ENCODE measurements around the gene ASXL3. TPM values are rescaled to one million over a fixed set of nuclear protein-coding genes. Genes with fewer than 3 reads are reported as not detected.

The ASXL3 gene
- polyA plus RNA-seq, 6 donors from 2014 or later = not detected

DNA sequence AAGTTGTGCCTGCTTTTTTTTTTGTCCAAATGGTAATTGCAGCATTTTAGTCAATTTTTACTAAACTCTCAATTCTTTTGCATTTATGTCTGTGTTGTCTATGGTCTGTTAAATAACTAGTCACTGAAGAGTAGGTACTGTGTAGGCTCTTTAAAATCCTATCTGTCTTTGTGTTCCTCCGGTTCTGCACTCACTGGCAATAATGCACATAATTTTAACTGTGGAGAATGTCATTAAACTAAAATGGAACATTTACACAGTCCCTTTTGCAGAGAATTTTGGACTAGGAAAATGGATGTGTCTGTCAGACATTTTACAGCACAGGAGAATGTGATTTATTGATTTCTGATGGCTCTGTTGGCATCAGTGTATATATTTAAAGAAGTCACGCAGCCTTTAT is 116.6 kb downstream of the ASXL3 start:
- H3K27me3 Mint-ChIP-seq = no peaks in the 10 kb centered on the region
- peaks cover 0 to 14% (median 0%) of the 10 kb centered on the region in 7 donors for H3K9me3 Mint-ChIP-seq
- DNase-seq (no peak), ATAC-seq (ENCODE audit: low read depth in 2 of 2) (no peak)
- H3K4me1 Mint-ChIP-seq = no peaks in the 10 kb centered on the region
- no peak overlapping the region for H3K4me3 Mint-ChIP-seq
- no peaks in the 10 kb centered on the region for H3K36me3 Mint-ChIP-seq
- no peak overlapping the region for H3K27ac Mint-ChIP-seq

DNA sequence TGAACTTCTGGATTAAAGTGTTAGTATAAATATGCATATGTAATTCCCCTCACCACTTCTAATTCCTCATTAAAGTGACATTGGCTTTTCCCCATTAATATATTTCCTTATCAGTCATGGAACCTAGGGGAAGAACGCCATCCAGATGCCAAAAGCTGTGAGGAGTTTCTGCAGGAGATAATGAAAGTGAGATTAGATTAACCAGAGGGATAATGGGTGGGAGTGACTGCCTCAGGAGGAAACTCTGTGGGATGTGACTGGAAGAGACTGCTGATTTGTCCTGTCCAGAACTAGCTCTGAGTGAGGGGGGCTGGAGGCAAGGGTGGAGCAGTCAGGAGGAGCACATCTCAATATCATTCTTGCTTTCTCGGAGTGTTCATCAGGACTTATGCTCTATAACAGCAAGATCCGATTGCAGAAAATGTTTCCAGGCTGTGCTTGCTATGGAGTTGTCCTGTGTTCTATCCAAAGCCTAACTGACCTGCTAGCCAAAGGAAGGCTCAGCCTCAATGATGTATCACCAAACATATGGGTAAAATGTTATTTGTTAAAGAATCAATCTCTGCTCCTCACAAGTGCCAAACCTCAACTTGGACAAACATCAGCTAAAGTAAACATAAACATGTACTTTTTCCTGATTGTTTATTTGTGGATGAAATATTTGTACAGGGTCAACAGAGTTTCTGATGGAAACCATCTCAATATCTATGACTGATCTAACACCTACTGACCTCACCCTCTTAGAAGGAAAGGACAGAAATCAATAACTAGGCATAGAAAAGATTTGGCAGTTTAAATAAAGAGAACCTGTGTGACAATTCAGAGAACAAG is 118.5 kb downstream of the ASXL3 start:
- no peaks in the 10 kb centered on the region for H3K27me3 Mint-ChIP-seq
- no peak for ATAC-seq (ENCODE audit: low read depth in 2 of 2)
- no peaks in the 10 kb centered on the region for H3K4me1 Mint-ChIP-seq
- no peak overlapping the region for H3K4me3 Mint-ChIP-seq
- H3K27ac Mint-ChIP-seq = no peak overlapping the region
- H3K36me3 Mint-ChIP-seq = no peaks in the 10 kb centered on the region
- H3K9me3 Mint-ChIP-seq = peaks cover 0 to 5% (median 0%) of the 10 kb centered on the region in 7 donors
- DNase-seq = no peak

DNA sequence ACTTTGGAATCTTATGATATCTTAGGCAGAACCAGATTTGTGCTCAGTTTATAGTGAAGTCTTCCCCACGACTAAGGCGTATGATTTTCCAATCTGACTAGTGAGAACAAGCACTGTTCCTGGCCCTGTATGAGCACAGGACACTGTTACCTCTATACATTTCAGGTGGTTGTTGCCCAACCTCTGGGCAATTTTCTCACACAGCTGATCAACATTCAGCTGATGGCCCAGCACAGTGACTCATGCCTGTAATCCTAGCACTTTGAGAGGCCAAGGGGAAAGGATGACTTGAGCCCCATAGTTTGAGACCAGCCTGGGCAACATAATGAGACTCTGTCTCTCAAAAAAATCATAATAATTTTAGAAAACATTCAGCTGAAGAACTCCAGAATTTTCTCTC is 119.5 kb downstream of the ASXL3 start:
- Mint-ChIP-seq H3K27me3 (no peaks in the 10 kb centered on the region), H3K36me3 (no peaks in the 10 kb centered on the region), H3K9me3 (peaks cover 0 to 2% (median 0%) of the 10 kb centered on the region in 7 donors), H3K4me3 (no peak overlapping the region), H3K4me1 (no peaks in the 10 kb centered on the region), H3K27ac (no peak overlapping the region)
- no peak for DNase-seq
- no peak for ATAC-seq (ENCODE audit: low read depth in 2 of 2)

DNA sequence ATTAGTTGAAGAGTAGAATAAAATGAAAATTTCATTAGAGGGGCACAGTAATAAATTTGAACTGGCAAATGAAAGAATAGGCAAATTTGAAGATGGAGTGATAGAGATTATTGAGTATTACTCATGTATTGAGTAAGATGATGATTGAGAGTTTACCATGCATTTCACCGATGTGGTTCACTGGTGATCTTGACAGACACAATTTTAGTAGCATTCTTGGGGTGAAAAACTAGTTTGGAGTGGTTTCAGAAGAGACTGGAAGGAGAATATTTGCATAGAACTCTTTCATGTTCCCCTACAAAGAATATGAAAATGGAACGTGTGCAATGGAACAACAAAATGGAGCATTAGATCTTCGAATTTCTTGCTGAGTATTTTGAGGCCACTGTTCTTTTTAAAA is 121.4 kb downstream of the ASXL3 start:
- no peak overlapping the region for H3K4me3 Mint-ChIP-seq
- no peaks in the 10 kb centered on the region for H3K27me3 Mint-ChIP-seq
- H3K9me3 Mint-ChIP-seq = no peaks in the 10 kb centered on the region
- H3K4me1 Mint-ChIP-seq = no peaks in the 10 kb centered on the region
- no peaks in the 10 kb centered on the region for H3K36me3 Mint-ChIP-seq
- ATAC-seq (ENCODE audit: low read depth in 2 of 2) (no peak), DNase-seq (no peak)
- no peak overlapping the region for H3K27ac Mint-ChIP-seq

DNA sequence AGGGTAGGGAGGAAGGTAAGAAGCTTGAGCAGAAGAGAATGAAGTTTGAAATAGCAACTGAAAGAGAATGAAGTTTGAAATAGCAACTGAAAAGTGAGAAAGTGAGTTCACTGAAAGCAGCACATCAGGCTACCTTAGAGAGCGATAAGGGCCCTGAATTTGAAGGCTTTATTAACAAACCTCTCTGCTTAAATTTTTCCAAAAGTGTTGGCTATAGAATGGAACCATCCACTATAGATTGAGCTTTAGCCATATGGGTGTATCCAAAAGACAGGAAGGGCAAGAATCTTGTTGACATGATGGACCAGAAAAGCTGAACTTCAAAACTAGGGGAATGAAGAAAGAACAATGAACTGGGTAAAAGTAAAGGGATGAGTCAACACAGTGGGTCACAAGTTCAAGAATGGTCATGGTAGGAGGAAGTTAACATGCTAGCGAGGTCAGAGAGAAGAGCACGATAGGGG is 122.5 kb downstream of the ASXL3 start:
- no peak overlapping the region for H3K27ac Mint-ChIP-seq
- DNase-seq = no peak
- no peaks in the 10 kb centered on the region for H3K9me3 Mint-ChIP-seq
- ATAC-seq (ENCODE audit: low read depth in 2 of 2) = no peak
- no peaks in the 10 kb centered on the region for H3K36me3 Mint-ChIP-seq
- H3K4me1 Mint-ChIP-seq = no peaks in the 10 kb centered on the region
- no peaks in the 10 kb centered on the region for H3K27me3 Mint-ChIP-seq
- no peak overlapping the region for H3K4me3 Mint-ChIP-seq

DNA sequence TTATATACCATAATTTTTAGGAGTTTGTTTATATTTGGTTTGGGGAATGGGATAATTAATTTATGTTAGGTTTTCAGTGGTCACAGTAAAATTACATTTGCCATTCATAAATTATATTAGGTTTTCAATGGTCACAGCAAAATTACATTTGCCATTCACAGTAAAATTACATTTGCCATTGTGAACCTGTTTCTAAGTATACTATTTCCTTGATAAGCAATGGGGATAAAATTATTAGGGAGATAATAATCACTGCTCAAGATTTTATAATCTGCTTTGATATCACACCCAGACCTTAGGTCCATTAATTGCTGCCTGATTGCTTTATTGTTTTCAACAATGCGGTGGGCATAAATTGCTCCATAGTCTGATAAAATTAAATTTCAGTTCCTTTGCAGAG is 124.6 kb downstream of the ASXL3 start:
- no peak for ATAC-seq (ENCODE audit: low read depth in 2 of 2)
- Mint-ChIP-seq H3K9me3 (no peaks in the 10 kb centered on the region), H3K4me1 (no peaks in the 10 kb centered on the region), H3K36me3 (no peaks in the 10 kb centered on the region), H3K4me3 (no peak overlapping the region), H3K27ac (no peak overlapping the region), H3K27me3 (no peaks in the 10 kb centered on the region)
- DNase-seq = no peak

DNA sequence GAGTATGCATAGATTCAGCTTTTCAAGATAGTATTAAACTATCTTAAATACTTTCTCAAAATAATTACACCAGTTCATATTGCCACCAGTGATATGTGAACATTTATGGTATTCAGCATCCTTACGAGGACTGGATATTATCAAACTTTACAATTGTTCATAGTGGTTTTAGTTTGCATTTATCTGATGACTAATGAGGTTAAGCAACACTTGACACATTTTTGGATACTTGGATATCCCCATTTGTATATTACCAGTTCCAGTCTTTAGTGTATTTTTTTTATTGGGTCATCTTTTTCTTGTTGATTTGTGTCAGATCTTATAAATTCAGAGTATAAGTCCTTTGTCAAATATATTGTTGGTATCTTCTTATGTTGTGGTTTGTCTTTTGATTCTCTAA is 128.4 kb downstream of the ASXL3 start:
- no peaks in the 10 kb centered on the region for H3K27me3 Mint-ChIP-seq
- peaks cover 0 to 3% (median 0%) of the 10 kb centered on the region in 7 donors for H3K9me3 Mint-ChIP-seq
- no peaks in the 10 kb centered on the region for H3K36me3 Mint-ChIP-seq
- no peak overlapping the region for H3K4me3 Mint-ChIP-seq
- no peak overlapping the region for H3K27ac Mint-ChIP-seq
- no peak for ATAC-seq (ENCODE audit: low read depth in 2 of 2)
- no peaks in the 10 kb centered on the region for H3K4me1 Mint-ChIP-seq
- no peak for DNase-seq

DNA sequence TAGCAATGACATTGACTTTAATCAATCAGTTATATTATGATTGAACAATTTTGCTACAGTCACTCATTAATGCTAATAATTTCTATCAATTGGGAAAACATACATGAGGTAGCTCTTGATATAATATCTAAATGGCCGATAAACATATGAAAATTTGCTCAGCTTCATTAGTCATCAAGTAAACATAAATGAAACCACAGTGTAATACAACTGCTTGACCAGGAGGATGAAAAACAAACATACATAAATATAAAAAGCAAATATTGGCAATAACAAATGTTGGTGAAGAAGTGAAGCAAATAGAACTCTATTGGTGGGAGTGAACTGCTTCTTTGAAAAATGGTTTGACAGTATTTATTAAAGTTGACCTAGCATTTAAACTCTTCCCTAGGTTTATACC is 130.9 kb downstream of the ASXL3 start:
- Mint-ChIP-seq H3K4me1 (no peaks in the 10 kb centered on the region), H3K4me3 (no peak overlapping the region), H3K9me3 (peaks cover 0 to 3% (median 0%) of the 10 kb centered on the region in 7 donors), H3K27ac (no peak overlapping the region), H3K27me3 (no peaks in the 10 kb centered on the region), H3K36me3 (no peaks in the 10 kb centered on the region)
- DNase-seq (no peak), ATAC-seq (ENCODE audit: low read depth in 2 of 2) (no peak)

DNA sequence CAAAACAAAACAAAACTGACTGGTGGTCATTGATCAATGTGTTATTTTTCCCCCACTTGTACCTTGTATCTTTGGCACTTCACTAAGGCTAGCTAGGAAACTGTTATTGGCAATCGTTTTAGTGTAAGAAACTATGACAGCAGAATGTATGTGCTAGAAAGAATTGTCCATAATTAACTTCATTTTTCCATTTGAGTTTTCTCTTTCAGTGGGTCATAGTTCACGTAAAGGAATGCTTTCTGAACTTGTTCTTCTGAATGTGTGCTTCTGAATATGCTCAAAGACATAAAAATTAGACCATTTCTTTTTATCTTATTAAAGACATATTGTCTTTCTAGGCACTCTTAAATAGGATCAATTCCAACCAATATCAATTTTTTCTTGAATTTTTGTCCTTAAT is 132.2 kb downstream of the ASXL3 start:
- DNase-seq (no peak), ATAC-seq (ENCODE audit: low read depth in 2 of 2) (no peak)
- Mint-ChIP-seq H3K4me1 (no peaks in the 10 kb centered on the region), H3K9me3 (peaks cover 0 to 3% (median 0%) of the 10 kb centered on the region in 7 donors), H3K27me3 (no peaks in the 10 kb centered on the region), H3K4me3 (no peak overlapping the region), H3K36me3 (no peaks in the 10 kb centered on the region), H3K27ac (no peak overlapping the region)

DNA sequence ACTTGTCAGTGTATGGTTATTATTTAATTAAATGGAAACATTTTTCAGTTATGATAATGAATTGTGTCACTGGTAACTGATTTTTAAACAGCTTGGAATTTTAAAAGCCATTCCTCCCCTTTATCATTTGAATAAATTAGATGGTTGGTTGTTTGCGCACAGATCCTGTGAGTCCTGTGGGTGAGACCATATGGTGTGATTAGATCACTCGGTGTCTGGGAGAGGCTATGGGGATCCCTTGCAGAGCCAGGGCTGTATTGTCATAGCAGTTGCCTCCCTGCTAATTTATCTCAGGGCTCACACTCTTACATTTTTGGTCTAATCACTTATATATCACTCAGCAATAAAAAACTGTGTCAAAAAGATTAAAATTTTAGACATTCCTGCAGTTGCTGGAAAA is 133.5 kb downstream of the ASXL3 start:
- Mint-ChIP-seq H3K4me1 (no peaks in the 10 kb centered on the region), H3K27ac (no peak overlapping the region), H3K36me3 (no peaks in the 10 kb centered on the region), H3K4me3 (no peak overlapping the region), H3K9me3 (peaks cover 0 to 3% (median 0%) of the 10 kb centered on the region in 7 donors), H3K27me3 (no peaks in the 10 kb centered on the region)
- no peak for ATAC-seq (ENCODE audit: low read depth in 2 of 2)
- DNase-seq = no peak

DNA sequence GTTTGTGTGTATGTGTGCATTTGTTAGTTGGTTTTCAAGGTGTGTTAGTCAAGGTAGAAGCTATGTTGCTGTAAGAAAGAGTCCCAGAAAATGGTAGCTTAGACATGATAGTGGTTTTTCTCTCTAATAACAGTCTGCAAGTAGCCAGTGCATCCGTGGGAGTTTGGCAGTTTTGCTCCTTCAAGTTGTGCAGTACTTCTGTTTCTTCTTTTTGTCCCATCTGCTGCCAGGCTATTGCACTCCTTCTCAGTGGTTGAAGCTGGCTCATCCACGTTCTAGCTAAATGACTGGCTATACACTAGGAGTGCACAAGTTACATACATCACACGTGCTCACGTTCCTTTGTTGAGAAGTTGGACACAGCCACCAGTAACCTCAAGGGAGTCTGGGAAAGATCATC is 134.7 kb downstream of the ASXL3 start:
- no peaks in the 10 kb centered on the region for H3K4me1 Mint-ChIP-seq
- H3K27me3 Mint-ChIP-seq = no peaks in the 10 kb centered on the region
- no peak overlapping the region for H3K27ac Mint-ChIP-seq
- no peak overlapping the region for H3K4me3 Mint-ChIP-seq
- no peak for ATAC-seq (ENCODE audit: low read depth in 2 of 2)
- DNase-seq = no peak
- peaks cover 0 to 3% (median 0%) of the 10 kb centered on the region in 7 donors for H3K9me3 Mint-ChIP-seq
- no peaks in the 10 kb centered on the region for H3K36me3 Mint-ChIP-seq

DNA sequence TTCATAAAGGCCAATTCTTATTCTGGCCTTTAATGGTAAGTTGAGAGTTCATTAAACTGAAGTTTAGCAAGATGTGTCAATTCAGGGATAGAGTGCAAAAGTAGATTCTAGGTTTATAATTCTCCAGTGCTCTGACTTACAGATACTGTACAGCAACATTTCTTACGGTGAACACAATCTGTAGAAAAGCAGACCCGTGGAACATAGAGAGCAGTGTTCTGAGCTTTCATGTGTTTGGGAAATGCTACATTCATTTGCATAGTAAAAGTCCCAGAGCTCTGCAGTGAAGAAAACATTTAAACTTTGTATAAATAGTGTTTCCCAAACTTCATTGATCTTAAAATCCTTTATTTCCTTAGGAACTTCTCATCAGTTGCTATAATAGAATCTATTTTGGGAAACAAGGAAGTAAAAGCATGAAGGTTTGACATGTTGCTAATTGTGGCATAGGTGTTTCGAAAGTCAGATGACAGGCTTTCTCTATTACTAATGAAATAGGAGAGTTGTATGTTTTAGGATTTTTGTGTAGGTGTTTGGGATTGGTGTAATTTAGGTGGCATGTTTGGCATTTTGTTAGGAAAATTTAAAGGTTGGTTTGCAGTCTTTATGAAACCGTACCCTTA is 138.2 kb downstream of the ASXL3 start:
- ATAC-seq (ENCODE audit: low read depth in 2 of 2) = no peak

DNA sequence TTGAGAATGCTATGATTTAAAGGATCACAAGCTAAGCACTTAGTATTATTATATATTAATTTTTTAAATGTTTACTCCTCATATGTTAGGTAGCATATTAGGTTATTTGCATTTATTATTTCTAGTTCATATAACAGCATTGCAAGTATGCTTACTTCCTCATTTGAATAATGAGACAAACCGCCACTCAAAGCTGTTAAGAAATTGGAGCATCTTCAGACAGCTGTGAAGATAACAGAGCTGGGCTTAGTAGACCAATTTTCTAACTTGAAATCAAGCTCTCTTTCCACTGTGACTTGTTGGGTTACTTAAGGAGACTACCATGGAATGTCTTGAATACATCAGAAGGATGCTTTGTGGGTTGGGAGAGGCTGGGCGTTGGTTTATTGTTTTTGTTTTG is 139.3 kb downstream of the ASXL3 start:
- Mint-ChIP-seq H3K9me3 (peaks cover 0 to 7% (median 0%) of the 10 kb centered on the region in 7 donors), H3K27me3 (no peaks in the 10 kb centered on the region), H3K4me1 (no peaks in the 10 kb centered on the region), H3K27ac (no peak overlapping the region), H3K36me3 (no peaks in the 10 kb centered on the region), H3K4me3 (no peak overlapping the region)
- no peak for ATAC-seq (ENCODE audit: low read depth in 2 of 2)
- DNase-seq = no peak

More for the DNA sequence above, 138.2 kb downstream of the ASXL3 start:
- H3K27me3 Mint-ChIP-seq = no peaks in the 10 kb centered on the region
- no peak overlapping the region for H3K27ac Mint-ChIP-seq
- peaks cover 0 to 7% (median 0%) of the 10 kb centered on the region in 7 donors for H3K9me3 Mint-ChIP-seq
- H3K36me3 Mint-ChIP-seq = no peaks in the 10 kb centered on the region
- H3K4me1 Mint-ChIP-seq = no peaks in the 10 kb centered on the region
- no peak overlapping the region for H3K4me3 Mint-ChIP-seq
- no peak for DNase-seq

DNA sequence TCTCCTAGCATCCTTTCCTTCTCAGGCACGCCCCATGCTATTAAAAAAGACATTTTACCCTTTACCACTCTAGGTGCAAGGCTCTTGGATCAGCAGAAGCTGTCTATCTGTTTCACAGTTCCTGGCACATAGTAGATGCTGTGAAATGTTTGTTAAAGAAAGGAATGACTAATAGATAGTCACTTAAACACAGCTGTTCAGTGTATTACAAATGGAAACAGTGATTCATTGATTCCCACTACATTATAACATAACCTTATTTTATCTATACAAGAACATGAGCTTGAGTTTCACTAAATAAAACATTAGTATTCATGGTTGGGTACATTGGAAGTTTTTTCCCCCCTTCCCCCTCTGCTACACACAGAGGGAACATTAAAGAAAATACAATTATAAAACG is 142.1 kb downstream of the ASXL3 start:
- Mint-ChIP-seq H3K27me3 (no peaks in the 10 kb centered on the region), H3K4me1 (no peaks in the 10 kb centered on the region), H3K9me3 (peaks cover 0 to 4% (median 0%) of the 10 kb centered on the region in 7 donors), H3K27ac (no peak overlapping the region), H3K4me3 (no peak overlapping the region), H3K36me3 (no peaks in the 10 kb centered on the region)
- ATAC-seq (ENCODE audit: low read depth in 2 of 2) (no peak), DNase-seq (no peak)

All from naive B cell (primary cell).